NCI-H1436 treated with DMSO at 0.1 percent for 48 hours (cell line): ENCODE measurements around the gene REV3L.

ENCODE experiments used
- DNase-seq: peaks from one replicate; lab custom pipeline; 2025; lab: John Stamatoyannopoulos, UW

Gene REV3L

GRCh38 chr6:111468329-111469012 is 14.5 kb downstream of the REV3L start:
- DNase-seq: no peak

GRCh38 chr6:111464184-111464583 is 18.8 kb downstream of the REV3L start:
- no peak for DNase-seq

- no peak for DNase-seq
These were observed 20.1 kb downstream of the REV3L start for GRCh38 chr6:111462770-111463391.

- no peak for DNase-seq
These were observed 21.2 kb downstream of the REV3L start for GRCh38 chr6:111461860-111462259.

GRCh38 chr6:111458670-111459232 is 24.3 kb downstream of the REV3L start:
- no peak for DNase-seq

GRCh38 chr6:111456208-111456607 is 26.8 kb downstream of the REV3L start:
- DNase-seq: no peak

- no peak for DNase-seq
These were observed 32.4 kb downstream of the REV3L start for GRCh38 chr6:111450636-111451035.

GRCh38 chr6:111450087-111450486 is 32.9 kb downstream of the REV3L start:
- DNase-seq: no peak

GRCh38 chr6:111449129-111449528 is 33.9 kb downstream of the REV3L start:
- no peak for DNase-seq

GRCh38 chr6:111447051-111447450 is 36.0 kb downstream of the REV3L start:
- DNase-seq: no peak

GRCh38 chr6:111445861-111446267 is 37.2 kb downstream of the REV3L start:
- no peak for DNase-seq

GRCh38 chr6:111444794-111445193 is 38.2 kb downstream of the REV3L start:
- no peak for DNase-seq

GRCh38 chr6:111441678-111442243 is 41.3 kb downstream of the REV3L start:
- no peak for DNase-seq

GRCh38 chr6:111439171-111439570 is 43.8 kb downstream of the REV3L start:
- DNase-seq: no peak

- DNase-seq: no peak
These were observed 45.4 kb downstream of the REV3L start for GRCh38 chr6:111437573-111437972.

- DNase-seq: no peak
These were observed 50.5 kb downstream of the REV3L start for GRCh38 chr6:111432511-111432910.

GRCh38 chr6:111430605-111431376 is 52.2 kb downstream of the REV3L start:
- no peak for DNase-seq

GRCh38 chr6:111429571-111429970 is 53.4 kb downstream of the REV3L start:
- no peak for DNase-seq

GRCh38 chr6:111428811-111429210 is 54.2 kb downstream of the REV3L start:
- DNase-seq: no peak

- no peak for DNase-seq
These were observed 55.5 kb downstream of the REV3L start for GRCh38 chr6:111427341-111428116.

- DNase-seq: no peak
These were observed 58.8 kb downstream of the REV3L start for GRCh38 chr6:111423960-111424846.
